Measurements from ENCODE around the gene ZFP36L1. TPM values are rescaled to one million over a fixed set of nuclear protein-coding genes. Genes with fewer than 3 reads are reported as not detected.

The ZFP36L1 gene
- total and polyA plus RNA-seq, 2 of the 13 experiments (the other 11 are each of a cell fraction or from before 2014, with no cell fraction given), result 7.4 to 10.2 TPM

- TF ChIP-seq GLI4 (CRISPR knock-in tag; IDR thresholded peaks at IDR 0.05; ENCODE audit: borderline replicate concordance) (0 out of 2 replicates have a peak, but pooled peaks have one; percentile 29), GTF2F1 (IDR thresholded peaks at IDR 0.05; ENCODE audit: low read length) (no peak), POLR2AphosphoS5 (IDR thresholded peaks at IDR 0.05; ENCODE audit: low read depth, low read length) (peak; percentile 59), ZNF891 (CRISPR knock-in tag; IDR thresholded peaks at IDR 0.05) (peak; percentile 78), MAZ (IDR thresholded peaks at IDR 0.05; ENCODE audit: borderline replicate concordance, low read depth, low read length) (peak; percentile 56; the same call in 1 of the 2 replicates), MAZ (CRISPR knock-in tag; IDR thresholded peaks at IDR 0.05; ENCODE audit: low read depth) (peak; percentile 73; the same call in 1 of the 2 replicates), ZNF350 (CRISPR knock-in tag; IDR thresholded peaks at IDR 0.05; ENCODE audit: borderline replicate concordance, low read depth) (no peak; the same call in 1 of the 2 replicates), FOSL2 (CRISPR knock-in tag; IDR thresholded peaks at IDR 0.05) (peak; percentile 69), AKNA (CRISPR knock-in tag; IDR thresholded peaks at IDR 0.05; ENCODE audit: borderline replicate concordance) (no peak), PCBP1 (IDR thresholded peaks at IDR 0.05; ENCODE audit: borderline replicate concordance, low read depth, low read length) (no peak), ZNF280D (CRISPR knock-in tag; IDR thresholded peaks at IDR 0.05) (peak; percentile 85; the same call in 1 of the 2 replicates), ZBTB44 (CRISPR knock-in tag; IDR thresholded peaks at IDR 0.05) (no peak), ZNF441 (CRISPR knock-in tag; IDR thresholded peaks at IDR 0.05; ENCODE audit: borderline replicate concordance) (no peak), ZNF160 (CRISPR knock-in tag; IDR thresholded peaks at IDR 0.05) (no peak), HNRNPH1 (optimal IDR thresholded peaks at IDR 0.05; ENCODE audit: low read depth, low read length) (no peak), ARNT (IDR thresholded peaks at IDR 0.05) (no peak), SAFB2 (CRISPR knock-in tag; IDR thresholded peaks at IDR 0.05; ENCODE audit: borderline replicate concordance, low read depth) (no peak), ZNF720 (CRISPR knock-in tag; IDR thresholded peaks at IDR 0.05) (no peak), ZNF354B (CRISPR knock-in tag; IDR thresholded peaks at IDR 0.05) (no peak), ZFP37 (CRISPR knock-in tag; IDR thresholded peaks at IDR 0.05; ENCODE audit: borderline replicate concordance) (no peak)
These were observed 31.9 kb upstream of the ZFP36L1 start (continued) for GRCh38 chr14:68824517-68825347.

Data from HepG2 (cell line).